ENCODE results near the gene TSHZ3. TPM values are rescaled to one million over a fixed set of nuclear protein-coding genes. Genes with fewer than 3 reads are reported as not detected.

The TSHZ3 gene
- total RNA-seq, 1 experiment from 2014 or later = 3.2 TPM

DNA sequence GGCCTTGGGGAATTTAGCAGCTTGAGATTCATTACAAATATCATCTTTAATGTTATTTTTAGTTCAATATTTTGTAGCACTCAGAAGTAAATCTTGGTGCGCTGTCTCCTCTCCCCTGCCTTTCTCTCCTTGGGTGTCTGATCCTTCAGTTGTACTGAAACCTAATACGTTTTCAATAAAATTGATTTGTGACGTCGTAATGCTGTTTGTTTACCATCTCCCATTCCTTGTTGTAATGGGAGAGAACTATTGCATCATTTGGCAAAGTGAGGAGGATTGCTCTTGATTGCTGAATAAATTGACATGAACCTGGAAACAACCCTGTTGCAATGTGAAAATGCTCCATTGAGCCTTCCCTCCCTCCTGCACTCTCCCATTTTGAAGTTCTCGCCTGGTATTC, 43.2 kb upstream of the TSHZ3 start:
- Histone ChIP-seq H4K91ac (ENCODE audit: insufficient read length, low read depth, low read length) (no peak overlapping the region), H3K4ac (ENCODE audit: low read depth, low read length) (no peak overlapping the region), H3K56ac (ENCODE audit: insufficient read length, low read depth, low read length) (no peak overlapping the region), H3K27ac (ENCODE audit: insufficient read length, low read depth, low read length) (no peak overlapping the region), H3K79me2 (ENCODE audit: insufficient read depth, low read length) (no peaks in the 10 kb centered on the region), H4K5ac (ENCODE audit: insufficient read length, low read depth, low read length) (no peak overlapping the region), H3K4me2 (ENCODE audit: insufficient read depth, insufficient read length, low read length) (no peak overlapping the region), H3K23ac (ENCODE audit: insufficient read length, low read depth, low read length) (no peak overlapping the region), H3K27me3 (ENCODE audit: insufficient read depth, low read length) (no peaks in the 10 kb centered on the region), H3K14ac (ENCODE audit: insufficient read depth, low read length) (no peak overlapping the region), H3K18ac (ENCODE audit: insufficient read length, low read depth, low read length) (no peak overlapping the region), H2BK5ac (ENCODE audit: insufficient read length, low read length) (no peak overlapping the region), H3K9ac (ENCODE audit: extremely low read depth, insufficient read length, low read length) (no peak overlapping the region), H3K79me1 (ENCODE audit: insufficient read depth, low read depth, low read length, poor library complexity, severe bottlenecking) (no peaks in the 10 kb centered on the region), H2BK20ac (ENCODE audit: low read depth, low read length, poor library complexity, severe bottlenecking) (no peak overlapping the region), H2AFZ (ENCODE audit: low read length) (no peak overlapping the region), H4K8ac (replicated peaks; ENCODE audit: insufficient read length, low read depth, low read length) (no peak overlapping the region), H3K4me1 (ENCODE audit: insufficient read depth, low read length) (no peaks in the 10 kb centered on the region), H3T11ph (ENCODE audit: low read length) (no peak overlapping the region), H2AK5ac (ENCODE audit: insufficient read length, low read length) (no peak overlapping the region), H2BK120ac (ENCODE audit: low read depth, low read length, poor library complexity, severe bottlenecking) (no peak overlapping the region), H2BK12ac (ENCODE audit: insufficient read length, low read depth, low read length) (no peak overlapping the region), H2BK15ac (ENCODE audit: low read depth, low read length) (no peak overlapping the region), H4K20me1 (ENCODE audit: control insufficient read depth, insufficient read depth, insufficient read length) (no peaks in the 10 kb centered on the region), H3K9me3 (ENCODE audit: control insufficient read depth, low read depth, low read length) (no peaks in the 10 kb centered on the region), H3K23me2 (ENCODE audit: insufficient read length, low read depth, low read length, poor library complexity, severe bottlenecking) (no peaks in the 10 kb centered on the region)
- Mint-ChIP-seq H3K36me3 (ENCODE audit: insufficient read depth in 1 of 3, low read depth in 3 of 3) (no peaks in the 10 kb centered on the region), H3K9me3 (0 out of 5 replicates have a peak, but pooled peaks cover 0 to 2% of the 10 kb centered on the region in 2 experiments), H3K27ac (peak overlapping the region in 1 of 3 experiments; percentile 28; a peak in 1 of 7 replicates), H3K4me3 (no peak overlapping the region), H3K27me3 (ENCODE audit: low read depth) (no peaks in the 10 kb centered on the region), H3K4me1 (peaks cover 13 to 14% of the 10 kb centered on the region in 2 experiments)
- WGBS (ENCODE audit: extremely low coverage, insufficient read length, low lambda C conversion rate) = no CpG with 5 or more reads among the region's 5 CpGs
- TF ChIP-seq CTCF (conservative IDR thresholded peaks at IDR 0.05) = no peak
- no peak for DNase-seq
